ENCODE data around the gene ANKRD60. TPM values are rescaled to one million over a fixed set of nuclear protein-coding genes. Genes with fewer than 3 reads are reported as not detected.

The ANKRD60 gene
- total and polyA plus RNA-seq, 5 donors from 2014 or later: not detected

GRCh38 chr20:58184063-58184462 lies 44.4 kb downstream of the ANKRD60 start:
- H3K4me1 Mint-ChIP-seq: peaks cover 0 to 6% (median 0%) of the 10 kb centered on the region in 4 donors
- H3K4me3 ChIP-seq (ENCODE audit: low read depth, low read length): no peak overlapping the region
- no peak overlapping the region for H3K27ac ChIP-seq (ENCODE audit: insufficient read depth, low read length, poor library complexity, severe bottlenecking)
- peaks cover 2% of the 10 kb centered on the region for H3K27me3 ChIP-seq (ENCODE audit: control insufficient read depth, insufficient read depth, low read length)
- H3K9me3 ChIP-seq (ENCODE audit: control insufficient read depth in 2 of 2, low read length in 2 of 2): no peaks in the 10 kb centered on the region
- H3K9me3 Mint-ChIP-seq: peaks cover 0 to 2% (median 0%) of the 10 kb centered on the region in 7 donors
- DNase-seq (no peak), ATAC-seq (ENCODE audit: low read depth in 2 of 2) (no peak)
- peaks cover 8% of the 10 kb centered on the region for H3K4me1 ChIP-seq (ENCODE audit: control insufficient read depth, insufficient read depth, low read length, poor library complexity, severe bottlenecking)
- H3K36me3 ChIP-seq (ENCODE audit: control insufficient read depth, insufficient read depth, low read length): no peaks in the 10 kb centered on the region
- H3K27ac Mint-ChIP-seq: no peak overlapping the region
- H3K27me3 Mint-ChIP-seq: peaks cover 22% of the 10 kb centered on the region
- H3K4me3 Mint-ChIP-seq: no peak overlapping the region
- H3K36me3 Mint-ChIP-seq: no peaks in the 10 kb centered on the region

- DNase-seq: no peak
- no peak overlapping the region for H3K27ac Mint-ChIP-seq
- no peak overlapping the region for H3K4me3 ChIP-seq (ENCODE audit: low read depth, low read length)
- no peaks in the 10 kb centered on the region for H3K9me3 ChIP-seq (ENCODE audit: control insufficient read depth in 2 of 2, low read length in 2 of 2)
- no peak for ATAC-seq (ENCODE audit: low read depth in 2 of 2)
- no peak overlapping the region for H3K4me3 Mint-ChIP-seq
- no peak overlapping the region for H3K27ac ChIP-seq (ENCODE audit: insufficient read depth, low read length, poor library complexity, severe bottlenecking)
- H3K4me1 ChIP-seq (ENCODE audit: control insufficient read depth, insufficient read depth, low read length, poor library complexity, severe bottlenecking): peaks cover 8% of the 10 kb centered on the region
- H3K4me1 Mint-ChIP-seq: peaks cover 0 to 7% (median 0%) of the 10 kb centered on the region in 4 donors
- H3K27me3 Mint-ChIP-seq: peaks cover 24% of the 10 kb centered on the region
- H3K27me3 ChIP-seq (ENCODE audit: control insufficient read depth, insufficient read depth, low read length): peaks cover 2% of the 10 kb centered on the region
- H3K36me3 Mint-ChIP-seq: no peaks in the 10 kb centered on the region
- peaks cover 0 to 2% (median 0%) of the 10 kb centered on the region in 7 donors for H3K9me3 Mint-ChIP-seq
- H3K36me3 ChIP-seq (ENCODE audit: control insufficient read depth, insufficient read depth, low read length): no peaks in the 10 kb centered on the region
Measured at GRCh38 chr20:58182521-58183140, 45.8 kb downstream of the ANKRD60 start.

- DNase-seq: peak; percentile 22 to 58 (median 51)
- H3K27ac Mint-ChIP-seq: peak overlapping the region in 1 of 3 donors; percentile 60
- peaks cover 2% of the 10 kb centered on the region for H3K27me3 ChIP-seq (ENCODE audit: control insufficient read depth, insufficient read depth, low read length)
- peak; percentile 75 to 80 for ATAC-seq (ENCODE audit: low read depth in 2 of 2)
- peaks cover 29% of the 10 kb centered on the region for H3K27me3 Mint-ChIP-seq
- peaks cover 0 to 9% (median 2%) of the 10 kb centered on the region in 4 donors for H3K4me1 Mint-ChIP-seq
- no peaks in the 10 kb centered on the region for H3K9me3 ChIP-seq (ENCODE audit: control insufficient read depth in 2 of 2, low read length in 2 of 2)
- H3K27ac ChIP-seq (ENCODE audit: insufficient read depth, low read length, poor library complexity, severe bottlenecking): no peak overlapping the region
- no peaks in the 10 kb centered on the region for H3K36me3 ChIP-seq (ENCODE audit: control insufficient read depth, insufficient read depth, low read length)
- peaks cover 0 to 2% (median 0%) of the 10 kb centered on the region in 7 donors for H3K9me3 Mint-ChIP-seq
- H3K4me3 ChIP-seq (ENCODE audit: low read depth, low read length): no peak overlapping the region
- no peaks in the 10 kb centered on the region for H3K36me3 Mint-ChIP-seq
- H3K4me3 Mint-ChIP-seq: peak overlapping the region in 1 of 4 donors; percentile 75
- H3K4me1 ChIP-seq (ENCODE audit: control insufficient read depth, insufficient read depth, low read length, poor library complexity, severe bottlenecking): peaks cover 8% of the 10 kb centered on the region
Measured at GRCh38 chr20:58179432-58180099, 48.9 kb downstream of the ANKRD60 start.

GRCh38 chr20:58179083-58179431 lies 49.4 kb downstream of the ANKRD60 start:
- Mint-ChIP-seq H3K4me3 (peak overlapping the region in 1 of 4 donors; percentile 75), H3K36me3 (no peaks in the 10 kb centered on the region), H3K9me3 (peaks cover 0 to 2% (median 0%) of the 10 kb centered on the region in 7 donors), H3K27me3 (peaks cover 29% of the 10 kb centered on the region), H3K4me1 (peaks cover 0 to 14% (median 3%) of the 10 kb centered on the region in 4 donors), H3K27ac (peak overlapping the region in 1 of 3 donors; percentile 60)
- DNase-seq (no peak), ATAC-seq (ENCODE audit: low read depth in 2 of 2) (no peak)
- Histone ChIP-seq H3K9me3 (ENCODE audit: control insufficient read depth in 2 of 2, low read length in 2 of 2) (no peaks in the 10 kb centered on the region), H3K27ac (ENCODE audit: insufficient read depth, low read length, poor library complexity, severe bottlenecking) (no peak overlapping the region), H3K36me3 (ENCODE audit: control insufficient read depth, insufficient read depth, low read length) (no peaks in the 10 kb centered on the region), H3K4me3 (ENCODE audit: low read depth, low read length) (no peak overlapping the region), H3K4me1 (ENCODE audit: control insufficient read depth, insufficient read depth, low read length, poor library complexity, severe bottlenecking) (peaks cover 8% of the 10 kb centered on the region), H3K27me3 (ENCODE audit: control insufficient read depth, insufficient read depth, low read length) (peaks cover 2% of the 10 kb centered on the region)

GRCh38 chr20:58177799-58178198 lies 50.7 kb downstream of the ANKRD60 start:
- H3K9me3 Mint-ChIP-seq: peaks cover 0 to 2% (median 0%) of the 10 kb centered on the region in 7 donors
- H3K36me3 ChIP-seq (ENCODE audit: control insufficient read depth, insufficient read depth, low read length): no peaks in the 10 kb centered on the region
- H3K4me3 Mint-ChIP-seq: no peak overlapping the region
- no peaks in the 10 kb centered on the region for H3K9me3 ChIP-seq (ENCODE audit: control insufficient read depth in 2 of 2, low read length in 2 of 2)
- DNase-seq (no peak), ATAC-seq (ENCODE audit: low read depth in 2 of 2) (no peak)
- no peaks in the 10 kb centered on the region for H3K36me3 Mint-ChIP-seq
- H3K4me3 ChIP-seq (ENCODE audit: low read depth, low read length): no peak overlapping the region
- H3K27me3 ChIP-seq (ENCODE audit: control insufficient read depth, insufficient read depth, low read length): peaks cover 2% of the 10 kb centered on the region
- peaks cover 8% of the 10 kb centered on the region for H3K4me1 ChIP-seq (ENCODE audit: control insufficient read depth, insufficient read depth, low read length, poor library complexity, severe bottlenecking)
- H3K27me3 Mint-ChIP-seq: peaks cover 23% of the 10 kb centered on the region
- H3K4me1 Mint-ChIP-seq: peaks cover 0 to 18% (median 3%) of the 10 kb centered on the region in 4 donors
- no peak overlapping the region for H3K27ac ChIP-seq (ENCODE audit: insufficient read depth, low read length, poor library complexity, severe bottlenecking)
- H3K27ac Mint-ChIP-seq: no peak overlapping the region

GRCh38 chr20:58175836-58176235 lies 52.6 kb downstream of the ANKRD60 start:
- Histone ChIP-seq H3K36me3 (ENCODE audit: control insufficient read depth, insufficient read depth, low read length) (no peaks in the 10 kb centered on the region), H3K27ac (ENCODE audit: insufficient read depth, low read length, poor library complexity, severe bottlenecking) (no peak overlapping the region), H3K9me3 (ENCODE audit: control insufficient read depth in 2 of 2, low read length in 2 of 2) (no peaks in the 10 kb centered on the region), H3K27me3 (ENCODE audit: control insufficient read depth, insufficient read depth, low read length) (no peaks in the 10 kb centered on the region), H3K4me3 (ENCODE audit: low read depth, low read length) (no peak overlapping the region), H3K4me1 (ENCODE audit: control insufficient read depth, insufficient read depth, low read length, poor library complexity, severe bottlenecking) (peaks cover 8% of the 10 kb centered on the region)
- ATAC-seq (ENCODE audit: low read depth in 2 of 2) (no peak), DNase-seq (no peak)
- peaks cover 9% of the 10 kb centered on the region for H3K27me3 Mint-ChIP-seq
- H3K27ac Mint-ChIP-seq: no peak overlapping the region
- H3K36me3 Mint-ChIP-seq: no peaks in the 10 kb centered on the region
- H3K4me3 Mint-ChIP-seq: no peak overlapping the region
- peaks cover 0 to 26% (median 3%) of the 10 kb centered on the region in 4 donors for H3K4me1 Mint-ChIP-seq
- H3K9me3 Mint-ChIP-seq: peaks cover 0 to 2% (median 0%) of the 10 kb centered on the region in 7 donors

- H3K4me1 ChIP-seq (ENCODE audit: control insufficient read depth, insufficient read depth, low read length, poor library complexity, severe bottlenecking): peaks cover 8% of the 10 kb centered on the region
- Mint-ChIP-seq H3K9me3 (peaks cover 0 to 2% (median 0%) of the 10 kb centered on the region in 7 donors), H3K27ac (no peak overlapping the region), H3K36me3 (no peaks in the 10 kb centered on the region), H3K27me3 (peaks cover 9% of the 10 kb centered on the region), H3K4me3 (no peak overlapping the region), H3K4me1 (peaks cover 0 to 26% (median 3%) of the 10 kb centered on the region in 4 donors)
- no peak overlapping the region for H3K4me3 ChIP-seq (ENCODE audit: low read depth, low read length)
- no peaks in the 10 kb centered on the region for H3K27me3 ChIP-seq (ENCODE audit: control insufficient read depth, insufficient read depth, low read length)
- DNase-seq (no peak), ATAC-seq (ENCODE audit: low read depth in 2 of 2) (no peak)
- H3K36me3 ChIP-seq (ENCODE audit: control insufficient read depth, insufficient read depth, low read length): no peaks in the 10 kb centered on the region
- H3K27ac ChIP-seq (ENCODE audit: insufficient read depth, low read length, poor library complexity, severe bottlenecking): no peak overlapping the region
- H3K9me3 ChIP-seq (ENCODE audit: control insufficient read depth in 2 of 2, low read length in 2 of 2): no peaks in the 10 kb centered on the region
Measured at GRCh38 chr20:58175425-58175824, 53.0 kb downstream of the ANKRD60 start.
